ENCODE results near the gene CYTH3.

Gene CYTH3

GRCh38 chr7:6148724-6149360 is 123.6 kb downstream of the CYTH3 start:
- TF ChIP-seq CTCF (IDR thresholded peaks at IDR 0.05; ENCODE audit: low read depth, low read length, missing control alignments): no peak
- no peak overlapping the region for H3K4me3 ChIP-seq (ENCODE audit: low read depth, low read length)
- no peak for DNase-seq (ENCODE audit: low read depth)

- no peak for TF ChIP-seq CTCF (IDR thresholded peaks at IDR 0.05; ENCODE audit: low read depth, low read length, missing control alignments)
- no peak for DNase-seq (ENCODE audit: low read depth)
These were observed 124.8 kb downstream of the CYTH3 start for GRCh38 chr7:6147627-6148026.

GRCh38 chr7:6146666-6147065 is 125.8 kb downstream of the CYTH3 start:
- no peak for TF ChIP-seq CTCF (IDR thresholded peaks at IDR 0.05; ENCODE audit: low read depth, low read length, missing control alignments)

More at GRCh38 chr7:6147627-6148026, 124.8 kb downstream of the CYTH3 start:
- no peak overlapping the region for H3K4me3 ChIP-seq (ENCODE audit: low read depth, low read length)

GRCh38 chr7:6143997-6144396 is 128.4 kb downstream of the CYTH3 start:
- no peak for DNase-seq (ENCODE audit: low read depth)
- no peak for TF ChIP-seq CTCF (IDR thresholded peaks at IDR 0.05; ENCODE audit: low read depth, low read length, missing control alignments)
- H3K4me3 ChIP-seq (ENCODE audit: low read depth, low read length): no peak overlapping the region

More at GRCh38 chr7:6146666-6147065, 125.8 kb downstream of the CYTH3 start:
- DNase-seq (ENCODE audit: low read depth): no peak
- H3K4me3 ChIP-seq (ENCODE audit: low read depth, low read length): no peak overlapping the region

GRCh38 chr7:6142871-6143380 is 129.5 kb downstream of the CYTH3 start:
- H3K4me3 ChIP-seq (ENCODE audit: low read depth, low read length): no peak overlapping the region
- TF ChIP-seq CTCF (IDR thresholded peaks at IDR 0.05; ENCODE audit: low read depth, low read length, missing control alignments): no peak
- DNase-seq (ENCODE audit: low read depth): no peak

- no peak for TF ChIP-seq CTCF (IDR thresholded peaks at IDR 0.05; ENCODE audit: low read depth, low read length, missing control alignments)
These were observed 133.0 kb downstream of the CYTH3 start for GRCh38 chr7:6139189-6139996.

More at GRCh38 chr7:6139189-6139996, 133.0 kb downstream of the CYTH3 start:
- DNase-seq (ENCODE audit: low read depth): no peak
- no peak overlapping the region for H3K4me3 ChIP-seq (ENCODE audit: low read depth, low read length)

Data from GM12864 (cell line).